NOMO-1 treated with DMSO at 0.1 percent for 48 hours (cell line): ENCODE measurements around the gene SULT1A1.
"Not testable (repeated sequence)": the region's sequence is repeated elsewhere in the genome, so short reads cannot be mapped to it uniquely, and the experiment has no call there.

ENCODE experiments used
- DNase-seq: peaks from one replicate; lab custom pipeline; 2025; ENCODE audit not compliant: unreplicated experiment; lab: John Stamatoyannopoulos, UW

Gene SULT1A1

DNA sequence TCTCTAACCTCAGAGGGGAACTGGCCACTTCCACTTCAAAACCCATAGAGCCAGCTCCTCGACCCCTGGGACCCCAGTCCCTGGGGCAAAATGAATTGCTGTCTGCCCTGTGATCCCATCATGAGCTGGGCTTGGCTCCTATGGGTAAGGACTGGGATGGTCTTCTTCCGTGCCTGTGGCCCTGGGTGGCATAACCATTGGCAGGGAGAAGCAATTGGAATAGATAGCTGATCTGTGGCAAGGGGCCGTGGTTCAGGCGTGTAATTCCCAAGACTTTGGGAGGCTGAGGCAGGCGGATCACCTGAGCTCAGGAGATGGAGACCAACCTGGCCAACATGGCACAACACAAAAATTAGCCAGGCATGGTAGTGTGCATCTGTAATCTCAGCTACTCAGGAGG, 17.3 kb downstream of the SULT1A1 start:
- no peak for DNase-seq

- no peak for DNase-seq
These were observed 18.5 kb downstream of the SULT1A1 start for GRCh38 chr16:28591355-28591754.

DNA sequence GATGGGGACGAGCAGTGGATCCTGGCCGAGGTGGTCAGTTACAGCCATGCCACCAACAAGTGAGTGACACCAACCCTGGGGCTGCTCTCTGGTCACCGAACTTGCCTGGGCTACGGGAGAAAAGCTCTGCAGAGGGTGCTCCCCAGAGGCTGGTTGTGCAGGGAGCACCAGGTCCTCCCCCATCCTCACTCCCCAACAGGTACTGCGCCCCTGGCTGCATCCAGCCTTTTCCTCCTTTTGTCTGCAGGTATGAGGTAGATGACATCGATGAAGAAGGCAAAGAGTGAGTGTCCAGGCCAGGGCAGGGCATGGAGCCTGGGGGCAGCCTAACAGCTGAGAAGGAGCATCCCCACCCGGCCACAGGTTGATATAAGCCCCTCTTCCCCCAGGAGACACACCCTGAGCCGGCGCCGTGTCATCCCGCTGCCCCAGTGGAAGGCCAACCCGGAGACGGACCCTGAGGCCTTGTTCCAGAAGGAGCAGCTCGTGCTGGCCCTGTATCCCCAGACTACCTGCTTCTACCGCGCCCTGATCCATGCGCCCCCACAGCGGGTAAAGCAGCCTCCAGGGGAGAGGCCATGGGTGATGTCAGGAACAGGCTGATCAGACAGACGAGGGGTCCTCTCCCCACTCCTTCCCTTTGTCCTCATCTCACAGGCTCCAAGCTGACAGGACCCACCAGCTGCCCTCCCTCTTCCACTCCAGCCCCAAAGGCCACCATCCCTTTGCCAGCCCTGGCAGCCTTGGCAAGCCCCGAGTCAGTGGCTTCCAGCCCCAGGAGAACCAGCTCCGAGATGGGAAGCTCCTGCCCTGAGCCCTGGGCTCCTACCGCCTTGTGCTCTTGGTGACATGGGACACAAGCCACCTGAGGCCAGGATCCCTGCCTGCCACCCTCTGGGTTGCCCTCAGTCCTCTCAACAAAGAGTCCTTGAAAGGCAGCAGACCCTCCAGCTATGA, 19.2 kb downstream of the SULT1A1 start:
- no peak for DNase-seq

- no peak for DNase-seq
These were observed 19.9 kb downstream of the SULT1A1 start for GRCh38 chr16:28589930-28590329.

DNA sequence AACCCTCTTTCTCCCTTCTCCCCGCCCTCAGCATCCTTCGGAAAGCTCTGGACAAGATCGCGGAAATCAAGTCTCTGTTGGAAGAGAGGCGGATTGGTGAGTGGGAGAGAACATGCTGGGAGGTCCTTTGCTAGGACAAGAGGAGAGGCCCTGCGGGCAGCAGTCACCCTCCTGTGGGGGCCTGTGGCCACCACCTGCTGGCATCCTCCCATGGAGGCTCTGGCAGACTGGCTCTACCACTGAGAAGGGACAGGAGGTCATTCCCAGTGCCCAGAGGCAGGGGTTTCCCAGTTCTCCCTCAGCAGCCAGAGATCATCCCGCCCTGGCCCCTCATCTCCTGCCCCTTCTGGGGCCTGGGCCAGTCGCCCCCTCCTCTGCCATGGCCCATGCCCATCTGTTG, 20.8 kb downstream of the SULT1A1 start:
- DNase-seq: no peak

DNA sequence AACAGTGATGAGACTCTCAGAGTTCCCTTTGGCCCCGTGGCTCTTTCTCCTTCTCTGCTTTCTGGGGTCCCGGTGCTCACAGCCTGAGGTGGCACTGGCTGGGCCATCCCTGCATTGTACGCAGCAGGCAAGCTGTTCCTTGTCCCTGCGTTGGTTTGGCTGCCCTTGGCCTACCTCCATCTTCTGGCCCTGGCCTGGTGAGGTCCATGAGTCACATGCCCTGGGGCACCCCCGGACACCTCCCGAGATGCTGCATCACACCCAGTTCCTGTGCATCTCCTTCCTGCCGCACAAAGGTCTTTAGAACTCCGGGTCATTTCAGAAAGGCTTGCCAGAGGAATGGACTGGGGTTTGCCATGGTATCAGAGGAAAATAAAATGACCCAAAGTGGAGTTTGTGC, 22.5 kb downstream of the SULT1A1 start:
- no peak for DNase-seq

DNA sequence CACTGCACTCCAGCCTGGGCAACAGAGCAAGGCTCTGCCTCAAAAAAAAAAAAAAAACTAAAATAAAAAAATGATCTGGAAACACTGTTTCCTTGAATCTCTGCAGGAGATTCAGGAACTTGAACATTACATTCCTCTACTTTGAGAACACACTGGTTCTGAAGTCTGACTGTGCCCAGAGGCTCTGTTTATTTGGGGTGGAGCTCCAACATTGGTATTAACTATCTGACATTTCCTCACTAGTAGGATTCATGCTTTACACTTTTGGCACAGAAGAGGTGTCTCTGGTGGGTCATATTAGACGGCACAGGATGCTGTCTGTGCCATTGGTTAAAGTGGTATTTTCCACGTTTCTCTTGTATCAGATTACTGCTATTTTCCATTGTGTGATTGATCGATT, 23.4 kb downstream of the SULT1A1 start:
- no peak for DNase-seq

DNA sequence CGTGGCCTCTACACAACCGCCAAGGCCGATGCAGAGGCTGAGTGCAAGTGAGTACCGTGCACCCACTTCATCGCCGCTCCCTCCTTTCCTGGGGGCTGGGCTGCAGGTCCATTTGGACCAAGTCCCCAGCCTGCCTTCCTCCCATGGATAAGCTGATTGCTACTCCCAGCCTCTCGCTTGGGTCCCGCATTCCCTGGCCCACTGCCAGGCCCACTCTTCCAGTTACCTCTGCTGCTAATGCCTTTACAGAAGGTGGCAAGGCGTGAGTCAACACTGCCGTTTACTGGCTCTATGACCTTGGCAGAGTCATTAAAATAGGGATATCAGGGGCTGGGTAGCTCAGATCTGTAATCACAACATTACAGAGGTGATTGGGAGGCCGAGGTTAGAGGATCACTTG, 24.2 kb downstream of the SULT1A1 start:
- DNase-seq: no peak

DNA sequence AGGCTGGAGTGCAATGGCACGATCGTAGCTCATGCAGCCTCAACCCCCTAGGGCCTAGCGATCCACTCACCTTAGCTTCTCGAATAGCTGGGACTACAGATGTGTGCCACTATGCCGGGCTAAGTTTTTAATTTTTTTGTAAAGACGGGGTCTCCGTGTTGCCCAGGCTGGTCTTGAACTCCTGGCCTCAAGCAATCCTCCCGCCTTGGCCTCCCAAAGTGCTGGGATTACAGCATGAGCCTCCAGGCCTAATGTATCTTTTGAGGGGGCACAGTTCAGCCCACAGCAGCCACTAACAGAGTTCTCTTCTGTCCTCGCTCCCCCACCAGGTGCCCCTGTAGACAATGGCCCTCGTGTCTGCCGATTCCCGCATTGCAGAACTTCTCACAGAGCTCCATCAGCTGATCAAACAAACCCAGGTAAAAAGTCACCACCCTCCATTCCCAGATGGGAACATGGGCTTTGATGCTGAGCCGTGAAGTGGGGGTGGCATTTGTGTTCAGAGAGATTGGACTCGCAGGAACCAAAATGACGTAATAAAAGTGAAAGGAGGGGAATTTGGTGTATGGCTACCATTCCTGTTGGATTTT, 29.0 kb downstream of the SULT1A1 start:
- no peak for DNase-seq

DNA sequence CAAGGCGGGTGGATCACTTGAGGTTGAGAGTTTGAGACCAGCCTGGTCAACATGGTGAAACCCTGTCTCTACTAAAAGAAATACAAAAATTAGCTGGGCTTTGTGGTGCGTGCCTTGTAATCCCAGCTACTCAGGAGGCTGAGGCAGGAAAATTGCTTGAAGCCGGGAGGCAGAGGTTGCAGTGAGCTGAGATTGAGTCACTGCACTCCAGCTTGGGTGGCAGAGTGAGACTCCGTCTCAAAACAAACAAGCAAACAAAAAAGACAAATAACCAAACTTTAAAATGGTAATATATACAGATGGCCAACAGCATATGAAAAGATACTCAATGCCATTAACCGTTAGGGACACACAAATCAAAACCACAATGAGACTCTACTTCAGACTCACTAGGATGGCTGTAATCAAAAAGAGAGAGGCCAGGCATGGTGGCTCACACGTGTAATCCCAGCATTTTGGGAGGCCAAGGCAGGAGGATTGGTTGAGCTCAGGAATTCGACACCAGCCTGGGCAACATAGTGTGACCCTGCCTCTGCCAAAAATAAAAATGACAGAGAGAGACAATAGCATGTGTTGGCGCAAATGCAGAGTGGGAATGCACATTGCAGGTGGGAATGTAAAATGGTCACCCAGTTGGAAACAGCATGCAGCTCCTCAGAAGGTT, 34.3 kb downstream of the SULT1A1 start:
- DNase-seq: no peak

- no peak for DNase-seq
These were observed 34.9 kb downstream of the SULT1A1 start for GRCh38 chr16:28574925-28575324.

GRCh38 chr16:28573738-28574718, 35.8 kb downstream of the SULT1A1 start:
- no peak for DNase-seq

GRCh38 chr16:28572696-28573510, 36.9 kb downstream of the SULT1A1 start:
- no peak for DNase-seq

- no peak for DNase-seq
These were observed 39.7 kb downstream of the SULT1A1 start for GRCh38 chr16:28569968-28570752.

- DNase-seq: no peak
These were observed 40.8 kb downstream of the SULT1A1 start for GRCh38 chr16:28569021-28569420.

- no peak for DNase-seq
These were observed 42.6 kb downstream of the SULT1A1 start for GRCh38 chr16:28567292-28567691.

DNA sequence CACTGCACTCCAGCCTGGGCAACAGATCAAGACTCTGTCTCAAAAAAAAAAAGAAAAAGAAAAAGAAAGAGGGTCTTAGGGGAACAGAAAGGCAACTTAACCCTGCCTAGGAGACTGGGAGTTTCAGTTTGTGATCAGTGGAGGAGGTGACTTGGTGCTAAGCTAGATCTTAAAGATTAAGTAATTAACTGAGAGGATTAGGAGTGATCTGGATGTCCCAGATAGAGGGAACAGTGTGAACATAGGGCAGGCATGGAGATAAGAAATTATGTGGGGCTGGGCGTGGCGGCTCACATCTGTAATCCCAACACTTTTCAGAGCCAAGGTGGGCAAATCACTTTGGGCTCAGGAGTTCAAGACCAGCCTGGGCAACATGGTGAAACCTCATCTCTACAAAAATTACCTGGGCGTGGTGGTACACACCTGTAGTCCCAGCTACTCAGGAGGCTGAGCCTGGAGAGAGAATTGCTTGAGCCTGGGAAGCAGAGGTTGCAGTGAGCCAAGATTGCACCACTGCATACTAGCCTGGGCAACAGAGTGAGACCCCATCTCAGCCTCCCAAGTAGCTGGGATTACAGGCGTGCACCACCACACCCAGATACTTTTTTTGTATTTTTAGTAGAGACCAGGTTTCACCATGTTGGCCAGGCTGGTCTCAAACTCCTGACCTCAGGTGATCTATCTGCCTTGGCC, 43.5 kb downstream of the SULT1A1 start:
- not testable (repeated sequence) for DNase-seq

DNA sequence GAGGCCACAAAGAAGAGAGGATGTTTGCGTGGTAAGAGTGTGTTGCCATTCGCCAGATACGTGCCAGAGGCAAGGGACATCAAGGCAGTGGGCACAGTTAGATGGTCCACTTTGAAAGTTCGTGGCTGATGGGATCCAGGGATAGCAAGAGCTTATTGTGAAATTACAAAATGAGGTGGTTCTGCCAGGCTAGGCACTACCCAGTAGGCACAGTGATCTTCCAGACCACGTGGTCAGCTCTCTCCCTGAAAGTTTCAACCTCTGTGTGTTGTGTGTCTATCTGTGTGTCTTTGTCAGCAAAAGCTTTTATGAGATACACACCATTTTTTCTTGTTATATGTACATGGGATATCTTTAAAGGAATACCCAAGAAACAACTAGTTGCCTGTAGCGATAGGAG, 46.6 kb downstream of the SULT1A1 start:
- no peak for DNase-seq

- DNase-seq: no peak
These were observed 47.6 kb downstream of the SULT1A1 start for GRCh38 chr16:28562199-28562598.
